HL-60 (cell line): Measurements from ENCODE around the gene FHIT.

ENCODE experiments used
- DNase-seq, 2 experiments: peaks; one replicate each; pipeline ENCODE4 v3.0.0-alpha.2; 2010 to 2020; ENCODE audit warnings: low read depth in 1 of 2, low spot score in 1 of 2
- H3K27ac ChIP-seq: fragments of 250-450 bp; sonication (Bioruptor Pico); replicated peaks from 2 replicates; pipeline ENCODE4 v1.5.1; 2020; ENCODE audit warnings: mild to moderate bottlenecking, moderate library complexity
- H3K27me3 ChIP-seq: fragments of 250-450 bp; sonication (Bioruptor Pico); 2 replicates; pipeline ENCODE4 v1.5.1; 2021; ENCODE audit warnings: mild to moderate bottlenecking, moderate library complexity; ENCODE audit not compliant: insufficient read depth, poor library complexity, severe bottlenecking
- H3K4me3 ChIP-seq: replicated peaks from 2 replicates; pipeline ENCODE4 v1.5.1; 2011; ENCODE audit warnings: mild to moderate bottlenecking, control low read depth, low read length; ENCODE audit not compliant: insufficient read depth
- CTCF ChIP-seq: IDR thresholded peaks from one replicate; pipeline ENCODE4 v1.5.1; 2011; ENCODE audit warnings: low read length, control low read depth, inconsistent platforms; ENCODE audit not compliant: insufficient read depth
- GABPA ChIP-seq: IDR thresholded peaks from 2 replicates; pipeline ENCODE4 v1.6.1; 2012; ENCODE audit warnings: low read depth
- POLR2AphosphoS5 ChIP-seq: IDR thresholded peaks from 2 replicates; pipeline ENCODE4 v1.6.1; 2012; ENCODE audit warnings: low read depth
- REST ChIP-seq: IDR thresholded peaks from 2 replicates; pipeline ENCODE4 v1.6.1; 2012; ENCODE audit warnings: low read depth; ENCODE audit not compliant: insufficient replicate concordance
- SPI1 ChIP-seq: IDR thresholded peaks from 2 replicates; pipeline ENCODE4 v1.6.1; 2012; ENCODE audit warnings: low read depth, mild to moderate bottlenecking, borderline replicate concordance

Gene FHIT

GRCh38 chr3:61093364-61093763, 157.9 kb downstream of the FHIT start:
- no peak overlapping the region for H3K27ac ChIP-seq
- no peaks in the 10 kb centered on the region for H3K27me3 ChIP-seq
- DNase-seq = no peak
- no peak for TF ChIP-seq POLR2AphosphoS5
- no peak for TF ChIP-seq GABPA
- peak; percentile 32; the same call in 1 of the 2 replicates for TF ChIP-seq SPI1
- TF ChIP-seq CTCF = no peak
- TF ChIP-seq REST = no peak
- H3K4me3 ChIP-seq = no peak overlapping the region

GRCh38 chr3:61092870-61093269, 158.4 kb downstream of the FHIT start:
- no peak for DNase-seq
- no peak overlapping the region for H3K4me3 ChIP-seq
- no peak overlapping the region for H3K27ac ChIP-seq
- TF ChIP-seq CTCF = no peak
- TF ChIP-seq SPI1 = no peak
- no peaks in the 10 kb centered on the region for H3K27me3 ChIP-seq

- DNase-seq = no peak
- Histone ChIP-seq H3K27ac (no peak overlapping the region), H3K27me3 (no peaks in the 10 kb centered on the region), H3K4me3 (no peak overlapping the region)
- TF ChIP-seq SPI1 = no peak
- TF ChIP-seq POLR2AphosphoS5 = no peak
- no peak for TF ChIP-seq CTCF
- TF ChIP-seq GABPA = no peak
- TF ChIP-seq REST = no peak
Measured at GRCh38 chr3:61090389-61091169, 160.7 kb downstream of the FHIT start.

- Histone ChIP-seq H3K27me3 (no peaks in the 10 kb centered on the region), H3K4me3 (no peak overlapping the region), H3K27ac (no peak overlapping the region)
- TF ChIP-seq CTCF = no peak
- no peak for TF ChIP-seq POLR2AphosphoS5
- no peak for TF ChIP-seq SPI1
- no peak for TF ChIP-seq REST
- no peak for TF ChIP-seq GABPA
- DNase-seq = no peak
Measured at GRCh38 chr3:61087465-61087864, 163.8 kb downstream of the FHIT start.
